HG03439 (cell line): ENCODE measurements around the gene SNF8.

Experiments
- ATAC-seq: cut with Tn5 transposase; IDR thresholded peaks from one replicate; pipeline ENCODE4 v1.9.1; 2021; ENCODE audit warnings: mild to moderate bottlenecking, moderate library complexity; ENCODE audit not compliant: unreplicated experiment

Gene SNF8

DNA sequence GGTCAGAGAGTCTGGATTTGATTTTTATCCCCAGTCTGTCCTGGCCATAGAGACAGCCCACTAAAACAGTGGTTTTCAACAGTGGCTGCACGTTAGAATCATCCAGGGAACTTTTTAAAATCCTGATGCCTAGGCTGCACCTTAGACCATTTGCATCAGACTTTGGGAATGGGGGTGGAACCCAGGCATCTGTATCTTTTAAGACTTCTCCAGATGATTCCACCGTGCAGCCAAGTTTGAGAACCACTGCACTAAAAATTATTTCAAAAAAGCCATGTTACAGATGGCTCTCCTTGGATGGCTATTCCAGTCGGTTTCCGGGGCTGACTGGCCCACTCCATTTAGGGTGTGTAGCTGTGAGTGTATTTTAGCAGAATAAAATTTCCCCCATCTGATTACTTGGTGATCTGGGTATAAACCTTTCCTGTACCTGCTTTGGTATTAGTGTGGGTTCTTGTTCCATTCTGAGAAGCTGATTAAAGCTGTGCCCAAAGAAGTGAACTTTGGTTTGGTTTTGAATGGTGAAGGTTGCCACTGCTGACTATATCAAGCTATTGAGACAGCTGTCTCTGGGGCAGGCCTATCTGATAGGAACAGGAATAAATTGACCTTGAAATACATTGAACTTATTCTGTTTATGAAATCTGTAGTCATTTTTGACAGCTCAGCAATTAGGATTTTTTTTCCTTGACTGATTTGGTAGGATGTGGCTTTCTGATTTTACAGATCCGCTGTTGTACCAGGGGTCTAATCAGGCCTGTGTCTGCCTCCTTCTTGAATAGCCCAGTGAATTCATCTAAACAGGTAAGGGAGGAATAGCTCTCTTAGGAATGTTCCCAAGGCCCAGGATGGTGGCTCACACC lies 50.8 kb downstream of the SNF8 start:
- no peak for ATAC-seq

- ATAC-seq: no peak
These were observed 51.5 kb downstream of the SNF8 start for GRCh38 chr17:48892940-48893645.

- ATAC-seq: no peak
These were observed 54.6 kb downstream of the SNF8 start for GRCh38 chr17:48890086-48890485.

DNA sequence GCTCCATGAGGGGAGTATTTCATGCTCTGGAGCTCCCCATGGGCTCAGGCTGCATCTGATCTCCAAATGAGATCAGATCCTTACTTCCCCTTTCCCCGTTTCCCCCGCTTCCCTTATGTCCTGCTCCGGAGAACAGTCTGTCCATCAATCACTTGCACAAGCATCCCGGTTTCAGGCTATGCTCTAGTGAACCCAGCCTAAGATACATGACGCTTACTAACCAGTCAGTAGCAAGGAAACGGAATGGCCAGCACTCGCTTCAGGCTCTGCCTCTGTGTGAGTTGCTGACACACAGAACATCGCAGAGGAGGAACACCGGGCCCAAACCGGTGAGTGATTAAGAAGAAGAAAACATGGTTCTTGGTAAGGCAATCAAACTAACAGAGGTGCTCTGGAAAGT lies 61.5 kb downstream of the SNF8 start:
- no peak for ATAC-seq

DNA sequence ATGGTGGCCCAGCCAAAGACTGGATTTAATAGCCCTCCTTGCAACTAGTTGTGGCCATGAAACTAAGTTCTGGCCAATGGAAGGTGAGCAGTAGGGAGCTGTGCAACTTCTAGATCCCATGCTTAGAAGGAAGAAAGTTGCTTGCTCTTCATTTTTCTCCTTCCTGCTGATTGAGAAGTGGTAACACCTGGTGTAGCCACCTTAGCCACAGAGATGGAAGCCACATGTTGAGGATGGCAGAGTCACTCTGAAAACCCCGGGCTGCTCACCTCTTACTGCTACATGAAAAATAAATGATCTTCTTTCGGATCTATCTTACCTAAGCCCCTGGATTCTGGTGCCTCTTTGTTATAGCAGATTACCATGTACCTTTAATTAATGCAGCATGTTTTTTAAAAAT lies 62.4 kb downstream of the SNF8 start:
- ATAC-seq: no peak
